Natural killer cell (primary cell): ENCODE measurements around the gene COL4A1. TPM values are rescaled to one million over a fixed set of nuclear protein-coding genes. Genes with fewer than 3 reads are reported as not detected.

Source experiments
- ATAC-seq, 3 donors: fragments of 150-1000 bp in 2 of 3; fragments of 200-7000 bp in 1 of 3; cut with Tn5 transposase; 1 replicate in 1 of 3; 2 replicates in 2 of 3; pipeline ENCODE4 v1.10.0; 2021; ENCODE audit warnings: mild to moderate bottlenecking in 2 of 3, moderate library complexity in 2 of 3
- DNase-seq, 2 donors: peaks; one replicate each; pipeline versions ENCODE4 v3.0.0 to v3.0.0-alpha.2; 2013 to 2021; ENCODE audit warnings: mixed read lengths in 1 of 2
- H3K27ac ChIP-seq: one replicate; pipeline ENCODE4 v1.5.1; 2013; ENCODE audit warnings: mild to moderate bottlenecking, low read length
- H3K27me3 ChIP-seq: one replicate; pipeline ENCODE4 v1.6.1; 2013; ENCODE audit warnings: low read length; ENCODE audit not compliant: control insufficient read depth, insufficient read depth
- H3K36me3 ChIP-seq: one replicate; pipeline ENCODE4 v1.6.1; 2013; ENCODE audit warnings: low read length; ENCODE audit not compliant: control insufficient read depth, insufficient read depth
- H3K4me1 ChIP-seq: one replicate; pipeline ENCODE4 v1.6.1; 2013; ENCODE audit warnings: low read length; ENCODE audit not compliant: control insufficient read depth, insufficient read depth
- H3K4me3 ChIP-seq: one replicate; pipeline ENCODE4 v1.5.1; 2013; ENCODE audit warnings: low read length
- H3K9me3 ChIP-seq: one replicate; pipeline ENCODE4 v1.6.1; 2013; ENCODE audit warnings: low read length; ENCODE audit not compliant: control insufficient read depth, insufficient read depth
- H3K27ac Mint-ChIP-seq, 2 donors: one replicate each; pipeline ENCODE4 v1.8.0; 2022; ENCODE audit warnings: mild to moderate bottlenecking in 2 of 2, mixed read lengths in 2 of 2, moderate library complexity in 1 of 2
- H3K27me3 Mint-ChIP-seq, 2 donors: one replicate each; pipeline ENCODE4 v1.8.0; 2022; ENCODE audit warnings: low read depth in 2 of 2, mixed read lengths in 2 of 2
- H3K36me3 Mint-ChIP-seq: one replicate; pipeline ENCODE4 v1.8.0; 2022; ENCODE audit warnings: mixed read lengths
- H3K4me1 Mint-ChIP-seq, 2 donors: one replicate each; pipeline ENCODE4 v1.8.0; 2022; ENCODE audit warnings: mixed read lengths in 2 of 2
- H3K4me3 Mint-ChIP-seq: one replicate; pipeline ENCODE4 v1.8.0; 2022; ENCODE audit warnings: mild to moderate bottlenecking, moderate library complexity, mixed read lengths
- H3K9me3 Mint-ChIP-seq, 2 donors: one replicate each; pipeline ENCODE4 v1.8.0; 2022; ENCODE audit warnings: mixed read lengths in 2 of 2
- WGBS: methylation state at CpG from one replicate; pipeline ENCODE4 v1.1.7; 2013; ENCODE audit warnings: missing lambda C conversion rate; ENCODE audit not compliant: insufficient coverage; 5-methylcytosine and 5-hydroxymethylcytosine counted together
- intact Hi-C: fragments of 100-400 bp; cut with micrococcal nuclease; formaldehyde crosslinking; loops from one replicate; pipeline ENCODE4 v1.14.2; 2022
- total RNA-seq, 4 donors: library from RNA; stranded (reverse); fragments of 120-200 nt in 1 of 4; gene quantifications; one replicate each; pipeline versions ENCODE4 v1.2.3 to v1.2.4, GENCODE V29; 2013 to 2022
- TF ChIP-seq, protein P1 (sequence below): fragments of 200-600 bp; IDR thresholded peaks from one replicate; pipeline ENCODE4 v1.8.0; 2022; ENCODE audit warnings: antibody characterized with exemption

Gene COL4A1
- total RNA-seq, 3 donors from 2014 or later (not counting 1 experiment from before 2014, with no cell fraction given): not detected

DNA sequence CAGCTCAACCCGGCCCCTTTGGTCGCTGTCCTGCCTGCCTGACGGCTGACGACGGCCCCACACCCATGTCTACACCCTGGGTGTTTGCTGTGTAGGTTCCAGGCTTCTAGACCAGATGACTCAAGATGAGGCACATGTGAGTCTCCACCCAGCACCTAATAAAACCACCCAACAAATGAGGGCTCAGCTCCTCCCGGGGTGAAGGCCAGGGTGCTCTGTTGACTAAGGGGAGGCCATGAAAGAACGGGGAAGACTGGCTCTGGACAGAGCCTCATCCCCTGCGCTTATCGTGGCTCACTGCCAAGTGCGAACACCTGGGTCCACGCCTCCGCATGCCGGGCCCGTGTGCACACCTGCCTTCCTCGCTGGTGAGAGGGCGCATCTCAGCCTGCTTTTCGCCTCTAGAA is 39.7 kb upstream of the COL4A1 start:
- Histone ChIP-seq H3K9me3 (no peaks in the 10 kb centered on the region), H3K27ac (no peak overlapping the region), H3K4me1 (no peaks in the 10 kb centered on the region), H3K27me3 (no peaks in the 10 kb centered on the region), H3K36me3 (no peaks in the 10 kb centered on the region), H3K4me3 (no peak overlapping the region)
- Mint-ChIP-seq H3K27me3 (peaks cover 0 to 24% of the 10 kb centered on the region in 2 donors), H3K4me1 (peaks cover under 1% of the 10 kb centered on the region in 2 donors), H3K27ac (no peak overlapping the region), H3K36me3 (no peaks in the 10 kb centered on the region), H3K9me3 (no peaks in the 10 kb centered on the region), H3K4me3 (no peak overlapping the region)
- ATAC-seq: no peak
- DNase-seq: no peak
- intact Hi-C loops: no loop called here
- 90% methylated on average over 17 of the region's 17 CpGs for WGBS
- TF ChIP-seq, protein P1, sequence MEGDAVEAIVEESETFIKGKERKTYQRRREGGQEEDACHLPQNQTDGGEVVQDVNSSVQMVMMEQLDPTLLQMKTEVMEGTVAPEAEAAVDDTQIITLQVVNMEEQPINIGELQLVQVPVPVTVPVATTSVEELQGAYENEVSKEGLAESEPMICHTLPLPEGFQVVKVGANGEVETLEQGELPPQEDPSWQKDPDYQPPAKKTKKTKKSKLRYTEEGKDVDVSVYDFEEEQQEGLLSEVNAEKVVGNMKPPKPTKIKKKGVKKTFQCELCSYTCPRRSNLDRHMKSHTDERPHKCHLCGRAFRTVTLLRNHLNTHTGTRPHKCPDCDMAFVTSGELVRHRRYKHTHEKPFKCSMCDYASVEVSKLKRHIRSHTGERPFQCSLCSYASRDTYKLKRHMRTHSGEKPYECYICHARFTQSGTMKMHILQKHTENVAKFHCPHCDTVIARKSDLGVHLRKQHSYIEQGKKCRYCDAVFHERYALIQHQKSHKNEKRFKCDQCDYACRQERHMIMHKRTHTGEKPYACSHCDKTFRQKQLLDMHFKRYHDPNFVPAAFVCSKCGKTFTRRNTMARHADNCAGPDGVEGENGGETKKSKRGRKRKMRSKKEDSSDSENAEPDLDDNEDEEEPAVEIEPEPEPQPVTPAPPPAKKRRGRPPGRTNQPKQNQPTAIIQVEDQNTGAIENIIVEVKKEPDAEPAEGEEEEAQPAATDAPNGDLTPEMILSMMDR: no peak

DNA sequence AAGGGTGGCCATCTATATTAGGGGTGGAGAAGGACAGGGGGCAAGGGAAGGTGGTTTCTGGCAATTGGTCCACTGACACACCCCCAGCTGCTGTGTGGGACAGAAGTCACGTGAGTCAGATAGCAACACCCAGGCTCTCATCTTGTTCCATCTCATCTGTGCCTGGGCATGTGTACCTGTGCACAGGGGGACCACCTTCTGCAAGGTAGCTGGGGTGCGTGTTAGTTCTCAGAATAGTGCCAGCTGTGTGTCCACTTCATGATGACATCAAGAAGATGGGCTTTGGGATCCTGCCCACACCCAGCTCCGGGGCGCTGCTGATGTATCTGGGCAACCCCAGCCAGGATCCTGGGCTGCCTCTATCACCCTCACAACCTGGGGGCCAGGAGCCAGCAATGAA is 38.7 kb upstream of the COL4A1 start:
- H3K9me3 Mint-ChIP-seq: no peaks in the 10 kb centered on the region
- Histone ChIP-seq H3K36me3 (no peaks in the 10 kb centered on the region), H3K4me3 (no peak overlapping the region), H3K4me1 (peaks cover 9% of the 10 kb centered on the region), H3K27ac (no peak overlapping the region), H3K27me3 (no peaks in the 10 kb centered on the region), H3K9me3 (no peaks in the 10 kb centered on the region)
- 93% methylated on average over 4 of the region's 4 CpGs for WGBS
- H3K27ac Mint-ChIP-seq: no peak overlapping the region
- H3K36me3 Mint-ChIP-seq: no peaks in the 10 kb centered on the region
- intact Hi-C loops: no loop called here
- ATAC-seq: no peak
- peaks cover 10% of the 10 kb centered on the region in 2 donors for H3K4me1 Mint-ChIP-seq
- peaks cover 0 to 16% of the 10 kb centered on the region in 2 donors for H3K27me3 Mint-ChIP-seq
- no peak for DNase-seq
- TF ChIP-seq, protein P1: no peak
- no peak overlapping the region for H3K4me3 Mint-ChIP-seq

DNA sequence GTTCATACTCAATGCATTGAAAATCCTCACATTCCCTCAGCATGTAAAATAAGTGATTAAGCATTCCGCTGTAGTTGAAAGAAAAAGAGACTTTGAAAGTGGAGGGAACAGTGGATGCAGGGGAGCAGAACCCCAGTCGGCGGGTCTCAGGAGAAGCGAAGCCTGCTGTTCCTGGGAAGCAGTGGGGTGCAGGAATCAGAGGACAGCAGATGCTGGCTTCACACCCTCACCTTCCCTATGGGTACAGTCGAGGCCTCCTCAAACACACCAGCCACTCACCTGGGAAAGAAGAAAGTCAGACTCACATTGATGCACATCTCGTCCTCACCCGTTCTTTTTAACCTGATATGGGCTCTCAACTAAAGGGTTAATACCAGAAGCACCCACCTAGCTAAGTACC is 38.3 kb upstream of the COL4A1 start:
- no peak for DNase-seq
- 94% methylated on average over 7 of the region's 7 CpGs for WGBS
- H3K27me3 ChIP-seq: no peaks in the 10 kb centered on the region
- peaks cover 14% of the 10 kb centered on the region for H3K4me1 ChIP-seq
- Mint-ChIP-seq H3K27ac (no peak overlapping the region), H3K27me3 (peaks cover under 1 to 16% of the 10 kb centered on the region in 2 donors), H3K4me1 (peaks cover 14% of the 10 kb centered on the region in 2 donors), H3K4me3 (no peak overlapping the region), H3K9me3 (no peaks in the 10 kb centered on the region), H3K36me3 (no peaks in the 10 kb centered on the region)
- intact Hi-C loops: no loop called here
- TF ChIP-seq, protein P1: no peak
- H3K36me3 ChIP-seq: no peaks in the 10 kb centered on the region
- ATAC-seq: no peak
- no peaks in the 10 kb centered on the region for H3K9me3 ChIP-seq
- no peak overlapping the region for H3K27ac ChIP-seq
- H3K4me3 ChIP-seq: no peak overlapping the region

DNA sequence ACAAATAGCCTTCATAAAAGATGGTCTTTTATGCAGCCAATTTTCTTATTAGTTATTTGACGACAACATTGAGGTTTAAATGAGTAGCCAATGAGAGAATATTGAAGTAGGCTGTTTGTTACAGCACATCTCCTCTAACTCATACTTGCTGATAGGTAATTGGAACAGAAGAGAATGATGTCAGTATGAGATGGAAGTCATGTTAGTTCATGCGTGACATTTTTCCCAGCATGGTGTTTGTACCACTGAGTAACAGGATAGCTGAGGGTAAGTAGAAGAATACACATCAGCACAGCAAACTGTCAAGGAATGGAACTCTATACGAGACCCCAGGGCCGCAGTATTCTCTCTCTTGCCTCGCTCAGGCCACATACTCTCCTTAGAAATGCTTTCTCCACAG is 37.4 kb upstream of the COL4A1 start:
- Mint-ChIP-seq H3K27ac (no peak overlapping the region), H3K4me1 (peaks cover 17 to 18% of the 10 kb centered on the region in 2 donors), H3K27me3 (peaks cover 4 to 19% of the 10 kb centered on the region in 2 donors), H3K4me3 (no peak overlapping the region), H3K36me3 (no peaks in the 10 kb centered on the region), H3K9me3 (no peaks in the 10 kb centered on the region)
- Histone ChIP-seq H3K27ac (no peak overlapping the region), H3K4me3 (no peak overlapping the region), H3K9me3 (no peaks in the 10 kb centered on the region), H3K27me3 (no peaks in the 10 kb centered on the region), H3K4me1 (peaks cover 18% of the 10 kb centered on the region), H3K36me3 (no peaks in the 10 kb centered on the region)
- ATAC-seq: no peak
- no peak for DNase-seq
- intact Hi-C loops: no loop called here
- 98% methylated on average over 5 of the region's 5 CpGs for WGBS
- TF ChIP-seq, protein P1: no peak
